WTC11 (cell line): Measurements from ENCODE around the gene ZBTB7C. TPM values are rescaled to one million over a fixed set of nuclear protein-coding genes. Genes with fewer than 3 reads are reported as not detected.

Experiments
- ATAC-seq: fragments of 200-7000 bp; cut with Tn5 transposase; 2 replicates; pipeline ENCODE4 v1.10.0; 2021; ENCODE audit warnings: mild to moderate bottlenecking, moderate library complexity
- CTCF ChIA-PET: fragments of 300-600 bp; sonication (Branson Sonifier 250); formaldehyde crosslinking; loops from one replicate; lab custom pipeline; 2021; ENCODE audit warnings: antibody characterized with exemption; lab: Charles Lee
- POLR2A ChIA-PET: fragments of 350-600 bp; sonication (Branson Sonifier 250); formaldehyde crosslinking; loops from one replicate; lab custom pipeline; 2021; ENCODE audit warnings: antibody characterized with exemption; lab: Charles Lee
- DNase-seq: peaks from one replicate; pipeline ENCODE4 v3.0.0; 2021; ENCODE audit warnings: low spot score
- H3K27ac Mint-ChIP-seq: 2 replicates; pipeline ENCODE4 v1.8.0; 2021; ENCODE audit warnings: mixed read lengths
- H3K27me3 Mint-ChIP-seq: 2 replicates; pipeline ENCODE4 v1.8.0; 2021; ENCODE audit warnings: low read depth, mild to moderate bottlenecking, moderate library complexity, mixed read lengths
- H3K36me3 Mint-ChIP-seq: 2 replicates; pipeline ENCODE4 v1.8.0; 2021; ENCODE audit warnings: mixed read lengths
- H3K4me1 Mint-ChIP-seq: 2 replicates; pipeline ENCODE4 v1.8.0; 2022; ENCODE audit warnings: mixed read lengths
- H3K4me3 Mint-ChIP-seq: 2 replicates; pipeline ENCODE4 v1.8.0; 2021; ENCODE audit warnings: mild to moderate bottlenecking, moderate library complexity, mixed read lengths
- H3K9me3 Mint-ChIP-seq: 2 replicates; pipeline ENCODE4 v1.8.0; 2021; ENCODE audit warnings: mixed read lengths
- CREM ChIP-seq: sonication (generic); formaldehyde crosslinking; IDR thresholded peaks from 2 replicates; pipeline ENCODE4 v1.8.1; 2022; ENCODE audit warnings: mild to moderate bottlenecking, missing genetic modification reagents, moderate library complexity
- FOXJ3 ChIP-seq: sonication (generic); formaldehyde crosslinking; IDR thresholded peaks from 2 replicates; pipeline ENCODE4 v1.9.0; 2021; ENCODE audit warnings: missing genetic modification reagents, mild to moderate bottlenecking, borderline replicate concordance
- IRF2 ChIP-seq: sonication (generic); formaldehyde crosslinking; IDR thresholded peaks from 2 replicates; pipeline ENCODE4 v1.8.0; 2022; ENCODE audit warnings: low read depth, missing genetic modification reagents, borderline replicate concordance
- ZBTB21 ChIP-seq: sonication (generic); formaldehyde crosslinking; IDR thresholded peaks from 2 replicates; pipeline ENCODE4 v1.8.1; 2023; ENCODE audit warnings: mild to moderate bottlenecking, missing genetic modification reagents, borderline replicate concordance
- ZNF219 ChIP-seq: sonication (generic); formaldehyde crosslinking; IDR thresholded peaks from 2 replicates; pipeline ENCODE4 v1.8.0; 2023; ENCODE audit warnings: missing genetic modification reagents, mild to moderate bottlenecking, borderline replicate concordance
- ZNF671 ChIP-seq: fragments of 250-450 bp; sonication (Bioruptor Pico); IDR thresholded peaks from 2 replicates; pipeline ENCODE4 v1.8.0; 2021; ENCODE audit warnings: mild to moderate bottlenecking
- total RNA-seq: library from RNA; stranded (reverse); gene quantifications from 3 replicates; pipeline ENCODE4 v1.2.3, GENCODE V29; 2021
- TF ChIP-seq, protein P1 (sequence below): sonication (generic); formaldehyde crosslinking; IDR thresholded peaks from 2 replicates; pipeline ENCODE4 v1.8.0; 2023; ENCODE audit warnings: missing genetic modification reagents, mild to moderate bottlenecking, borderline replicate concordance
- TF ChIP-seq, protein P2 (sequence below): sonication (generic); formaldehyde crosslinking; IDR thresholded peaks from 2 replicates; pipeline ENCODE4 v1.8.0; 2022; ENCODE audit warnings: mild to moderate bottlenecking, missing genetic modification reagents
- TF ChIP-seq, protein P3 (sequence below): sonication (generic); formaldehyde crosslinking; IDR thresholded peaks from 2 replicates; pipeline ENCODE4 v1.8.1; 2022; ENCODE audit warnings: mild to moderate bottlenecking, moderate library complexity, missing genetic modification reagents
- TF ChIP-seq, protein P4 (sequence below): fragments of 250-450 bp; sonication (Bioruptor Pico); IDR thresholded peaks from 2 replicates; pipeline ENCODE4 v1.9.0; 2021; ENCODE audit warnings: mild to moderate bottlenecking
- TF ChIP-seq, protein P5 (sequence below): sonication (generic); formaldehyde crosslinking; IDR thresholded peaks from 2 replicates; pipeline ENCODE4 v1.8.1; 2023; ENCODE audit warnings: mild to moderate bottlenecking, missing genetic modification reagents
- TF ChIP-seq, protein P6 (sequence below): sonication (generic); formaldehyde crosslinking; IDR thresholded peaks from 2 replicates; pipeline ENCODE4 v1.8.1; 2023; ENCODE audit warnings: mild to moderate bottlenecking, missing genetic modification reagents
- TF ChIP-seq, protein P7 (sequence below): fragments of 250-450 bp; sonication (Bioruptor Pico); conservative IDR thresholded peaks from 2 replicates; pipeline ENCODE4 v1.9.0; 2021; ENCODE audit warnings: mild to moderate bottlenecking
- TF ChIP-seq, protein P8 (sequence below): sonication (generic); formaldehyde crosslinking; IDR thresholded peaks from 2 replicates; pipeline ENCODE4 v1.8.0; 2022; ENCODE audit warnings: mild to moderate bottlenecking, missing genetic modification reagents

ZBTB7C gene
- total RNA-seq, 1 experiment from 2014 or later: 0.48 TPM

DNA sequence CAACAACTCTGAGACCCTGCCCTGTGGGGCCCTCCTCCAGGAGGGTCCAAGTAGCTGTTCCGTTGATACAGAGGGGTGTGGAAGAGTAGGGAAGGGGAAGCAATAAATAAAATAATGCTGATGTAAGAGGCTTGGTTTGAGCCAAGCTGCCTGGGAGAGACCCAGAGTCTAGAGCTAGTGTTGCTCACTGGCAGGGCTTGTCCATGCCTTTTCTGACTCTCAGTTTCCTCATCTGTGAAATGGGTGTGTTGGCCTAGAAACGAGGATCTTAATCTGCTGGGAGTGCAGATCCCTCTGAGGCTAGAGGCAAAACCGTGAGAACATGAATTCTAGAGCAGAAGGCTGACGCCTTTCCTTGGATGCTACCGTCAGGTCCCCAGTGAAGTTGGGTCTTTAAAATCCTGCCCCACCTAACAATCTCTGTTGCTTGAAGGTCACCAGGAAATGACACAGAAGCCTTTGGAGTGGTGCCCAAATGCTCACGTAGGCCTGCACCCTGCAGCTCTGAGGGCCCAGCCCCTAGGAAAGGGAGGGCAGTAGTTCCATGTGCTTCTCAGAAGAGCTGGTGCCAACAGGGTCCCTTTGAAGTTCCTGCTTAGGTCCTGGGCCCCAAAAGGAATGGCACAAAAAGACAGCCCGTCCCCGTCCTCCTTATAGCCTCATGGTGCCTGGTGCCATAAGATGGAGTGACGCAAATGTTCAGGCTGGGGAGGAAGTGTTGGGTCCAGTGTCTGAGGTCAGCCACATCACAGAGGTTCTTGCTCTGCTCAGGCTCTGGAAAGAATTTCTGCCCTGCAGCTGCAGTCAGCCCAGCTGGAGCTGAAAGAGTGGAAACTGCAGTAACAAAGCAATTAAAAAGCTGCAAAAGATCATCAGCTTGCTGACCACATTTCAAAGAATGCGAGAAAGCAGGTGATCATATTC lies 405.5 kb downstream of the ZBTB7C start (continued):
- TF ChIP-seq, protein P1, sequence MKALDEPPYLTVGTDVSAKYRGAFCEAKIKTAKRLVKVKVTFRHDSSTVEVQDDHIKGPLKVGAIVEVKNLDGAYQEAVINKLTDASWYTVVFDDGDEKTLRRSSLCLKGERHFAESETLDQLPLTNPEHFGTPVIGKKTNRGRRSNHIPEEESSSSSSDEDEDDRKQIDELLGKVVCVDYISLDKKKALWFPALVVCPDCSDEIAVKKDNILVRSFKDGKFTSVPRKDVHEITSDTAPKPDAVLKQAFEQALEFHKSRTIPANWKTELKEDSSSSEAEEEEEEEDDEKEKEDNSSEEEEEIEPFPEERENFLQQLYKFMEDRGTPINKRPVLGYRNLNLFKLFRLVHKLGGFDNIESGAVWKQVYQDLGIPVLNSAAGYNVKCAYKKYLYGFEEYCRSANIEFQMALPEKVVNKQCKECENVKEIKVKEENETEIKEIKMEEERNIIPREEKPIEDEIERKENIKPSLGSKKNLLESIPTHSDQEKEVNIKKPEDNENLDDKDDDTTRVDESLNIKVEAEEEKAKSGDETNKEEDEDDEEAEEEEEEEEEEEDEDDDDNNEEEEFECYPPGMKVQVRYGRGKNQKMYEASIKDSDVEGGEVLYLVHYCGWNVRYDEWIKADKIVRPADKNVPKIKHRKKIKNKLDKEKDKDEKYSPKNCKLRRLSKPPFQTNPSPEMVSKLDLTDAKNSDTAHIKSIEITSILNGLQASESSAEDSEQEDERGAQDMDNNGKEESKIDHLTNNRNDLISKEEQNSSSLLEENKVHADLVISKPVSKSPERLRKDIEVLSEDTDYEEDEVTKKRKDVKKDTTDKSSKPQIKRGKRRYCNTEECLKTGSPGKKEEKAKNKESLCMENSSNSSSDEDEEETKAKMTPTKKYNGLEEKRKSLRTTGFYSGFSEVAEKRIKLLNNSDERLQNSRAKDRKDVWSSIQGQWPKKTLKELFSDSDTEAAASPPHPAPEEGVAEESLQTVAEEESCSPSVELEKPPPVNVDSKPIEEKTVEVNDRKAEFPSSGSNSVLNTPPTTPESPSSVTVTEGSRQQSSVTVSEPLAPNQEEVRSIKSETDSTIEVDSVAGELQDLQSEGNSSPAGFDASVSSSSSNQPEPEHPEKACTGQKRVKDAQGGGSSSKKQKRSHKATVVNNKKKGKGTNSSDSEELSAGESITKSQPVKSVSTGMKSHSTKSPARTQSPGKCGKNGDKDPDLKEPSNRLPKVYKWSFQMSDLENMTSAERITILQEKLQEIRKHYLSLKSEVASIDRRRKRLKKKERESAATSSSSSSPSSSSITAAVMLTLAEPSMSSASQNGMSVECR (CRISPR knock-in tag): no peak
- no peak for TF ChIP-seq IRF2 (CRISPR knock-in tag)
- TF ChIP-seq, protein P2, sequence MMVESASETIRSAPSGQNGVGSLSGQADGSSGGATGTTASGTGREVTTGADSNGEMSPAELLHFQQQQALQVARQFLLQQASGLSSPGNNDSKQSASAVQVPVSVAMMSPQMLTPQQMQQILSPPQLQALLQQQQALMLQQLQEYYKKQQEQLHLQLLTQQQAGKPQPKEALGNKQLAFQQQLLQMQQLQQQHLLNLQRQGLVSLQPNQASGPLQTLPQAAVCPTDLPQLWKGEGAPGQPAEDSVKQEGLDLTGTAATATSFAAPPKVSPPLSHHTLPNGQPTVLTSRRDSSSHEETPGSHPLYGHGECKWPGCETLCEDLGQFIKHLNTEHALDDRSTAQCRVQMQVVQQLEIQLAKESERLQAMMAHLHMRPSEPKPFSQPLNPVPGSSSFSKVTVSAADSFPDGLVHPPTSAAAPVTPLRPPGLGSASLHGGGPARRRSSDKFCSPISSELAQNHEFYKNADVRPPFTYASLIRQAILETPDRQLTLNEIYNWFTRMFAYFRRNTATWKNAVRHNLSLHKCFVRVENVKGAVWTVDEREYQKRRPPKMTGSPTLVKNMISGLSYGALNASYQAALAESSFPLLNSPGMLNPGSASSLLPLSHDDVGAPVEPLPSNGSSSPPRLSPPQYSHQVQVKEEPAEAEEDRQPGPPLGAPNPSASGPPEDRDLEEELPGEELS (CRISPR knock-in tag): no peak
- TF ChIP-seq, protein P3, sequence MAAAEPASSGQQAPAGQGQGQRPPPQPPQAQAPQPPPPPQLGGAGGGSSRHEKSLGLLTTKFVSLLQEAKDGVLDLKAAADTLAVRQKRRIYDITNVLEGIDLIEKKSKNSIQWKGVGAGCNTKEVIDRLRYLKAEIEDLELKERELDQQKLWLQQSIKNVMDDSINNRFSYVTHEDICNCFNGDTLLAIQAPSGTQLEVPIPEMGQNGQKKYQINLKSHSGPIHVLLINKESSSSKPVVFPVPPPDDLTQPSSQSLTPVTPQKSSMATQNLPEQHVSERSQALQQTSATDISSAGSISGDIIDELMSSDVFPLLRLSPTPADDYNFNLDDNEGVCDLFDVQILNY (CRISPR knock-in tag): no peak
- TF ChIP-seq, protein P4, sequence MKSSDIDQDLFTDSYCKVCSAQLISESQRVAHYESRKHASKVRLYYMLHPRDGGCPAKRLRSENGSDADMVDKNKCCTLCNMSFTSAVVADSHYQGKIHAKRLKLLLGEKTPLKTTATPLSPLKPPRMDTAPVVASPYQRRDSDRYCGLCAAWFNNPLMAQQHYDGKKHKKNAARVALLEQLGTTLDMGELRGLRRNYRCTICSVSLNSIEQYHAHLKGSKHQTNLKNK (CRISPR knock-in tag): no peak
- no peak for TF ChIP-seq ZBTB21

DNA sequence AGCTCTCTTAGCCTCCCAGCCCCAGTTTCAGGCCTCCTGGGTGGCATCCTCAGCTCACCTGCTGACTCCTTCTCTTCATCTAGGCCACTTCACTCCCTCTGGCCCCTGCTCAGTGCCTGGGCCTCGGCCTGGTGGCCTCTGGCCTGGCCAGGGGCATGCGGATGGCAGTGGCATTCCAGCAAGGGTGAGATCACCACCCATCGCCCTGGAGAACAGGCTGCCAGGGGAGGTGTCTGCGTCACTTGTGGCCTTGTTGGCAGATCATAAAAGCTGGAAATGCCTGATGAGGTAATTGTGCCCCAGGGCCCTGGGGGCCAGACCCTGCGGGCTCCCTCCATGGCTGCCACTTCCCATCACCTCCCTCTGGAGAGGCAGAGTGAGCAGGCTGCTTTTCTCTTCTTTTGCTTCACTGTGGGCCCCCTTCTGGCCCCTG lies 406.2 kb downstream of the ZBTB7C start:
- H3K27me3 Mint-ChIP-seq: peaks cover 14% of the 10 kb centered on the region
- no peak overlapping the region for H3K27ac Mint-ChIP-seq
- ChIA-PET CTCF (interaction anchor here (1.1 to 1.8 kb wide), 2 partner anchors 227 to 230 kb away, joined by 3 to 8 read pairs; no protein-coding TSS in a partner anchor), POLR2A (interaction anchor here (2.0 kb wide), 1 partner anchor 72 kb away, joined by 5 read pairs; the partner anchor contains the start of gene SMAD2)
- TF ChIP-seq CREM (CRISPR knock-in tag): no peak
- DNase-seq (no peak), ATAC-seq (no peak)
- peaks cover 10% of the 10 kb centered on the region for H3K4me1 Mint-ChIP-seq
- H3K9me3 Mint-ChIP-seq: peaks cover 13% of the 10 kb centered on the region
- H3K36me3 Mint-ChIP-seq: no peaks in the 10 kb centered on the region
- H3K4me3 Mint-ChIP-seq: no peak overlapping the region

DNA sequence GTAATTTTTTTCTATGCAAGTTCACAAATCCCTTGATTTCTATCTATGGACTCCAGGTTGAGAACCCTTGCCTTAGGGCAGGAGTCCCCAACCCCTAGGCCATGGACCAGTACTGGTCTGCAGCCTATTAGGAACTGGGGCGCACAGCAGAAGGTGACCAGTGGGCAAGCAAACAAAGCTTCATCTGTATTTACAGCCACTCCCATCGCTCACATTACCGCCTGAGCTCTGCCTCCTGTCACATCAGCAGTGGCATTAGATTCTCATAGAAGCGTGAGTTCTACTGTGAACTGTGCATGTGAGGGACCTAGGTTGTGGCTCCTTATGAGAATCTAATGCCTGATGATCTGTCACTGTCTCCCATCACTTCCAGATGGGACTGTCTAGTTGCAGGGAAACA lies 408.5 kb downstream of the ZBTB7C start:
- no peaks in the 10 kb centered on the region; the same call in 1 of the 2 replicates for H3K27me3 Mint-ChIP-seq
- ChIA-PET CTCF (no interaction called here), POLR2A (no interaction called here)
- H3K4me1 Mint-ChIP-seq: peaks cover 6% of the 10 kb centered on the region
- peaks cover 32% of the 10 kb centered on the region for H3K9me3 Mint-ChIP-seq
- no peak overlapping the region for H3K27ac Mint-ChIP-seq
- DNase-seq: no peak
- peaks cover 11% of the 10 kb centered on the region for H3K36me3 Mint-ChIP-seq
- H3K4me3 Mint-ChIP-seq: no peak overlapping the region
- no peak for ATAC-seq
- TF ChIP-seq, protein P4 (CRISPR knock-in tag): no peak
- no peak for TF ChIP-seq ZNF219
- TF ChIP-seq, protein P5, sequence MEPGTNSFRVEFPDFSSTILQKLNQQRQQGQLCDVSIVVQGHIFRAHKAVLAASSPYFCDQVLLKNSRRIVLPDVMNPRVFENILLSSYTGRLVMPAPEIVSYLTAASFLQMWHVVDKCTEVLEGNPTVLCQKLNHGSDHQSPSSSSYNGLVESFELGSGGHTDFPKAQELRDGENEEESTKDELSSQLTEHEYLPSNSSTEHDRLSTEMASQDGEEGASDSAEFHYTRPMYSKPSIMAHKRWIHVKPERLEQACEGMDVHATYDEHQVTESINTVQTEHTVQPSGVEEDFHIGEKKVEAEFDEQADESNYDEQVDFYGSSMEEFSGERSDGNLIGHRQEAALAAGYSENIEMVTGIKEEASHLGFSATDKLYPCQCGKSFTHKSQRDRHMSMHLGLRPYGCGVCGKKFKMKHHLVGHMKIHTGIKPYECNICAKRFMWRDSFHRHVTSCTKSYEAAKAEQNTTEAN (CRISPR knock-in tag): no peak
- TF ChIP-seq ZNF671: no peak
- TF ChIP-seq, protein P6, sequence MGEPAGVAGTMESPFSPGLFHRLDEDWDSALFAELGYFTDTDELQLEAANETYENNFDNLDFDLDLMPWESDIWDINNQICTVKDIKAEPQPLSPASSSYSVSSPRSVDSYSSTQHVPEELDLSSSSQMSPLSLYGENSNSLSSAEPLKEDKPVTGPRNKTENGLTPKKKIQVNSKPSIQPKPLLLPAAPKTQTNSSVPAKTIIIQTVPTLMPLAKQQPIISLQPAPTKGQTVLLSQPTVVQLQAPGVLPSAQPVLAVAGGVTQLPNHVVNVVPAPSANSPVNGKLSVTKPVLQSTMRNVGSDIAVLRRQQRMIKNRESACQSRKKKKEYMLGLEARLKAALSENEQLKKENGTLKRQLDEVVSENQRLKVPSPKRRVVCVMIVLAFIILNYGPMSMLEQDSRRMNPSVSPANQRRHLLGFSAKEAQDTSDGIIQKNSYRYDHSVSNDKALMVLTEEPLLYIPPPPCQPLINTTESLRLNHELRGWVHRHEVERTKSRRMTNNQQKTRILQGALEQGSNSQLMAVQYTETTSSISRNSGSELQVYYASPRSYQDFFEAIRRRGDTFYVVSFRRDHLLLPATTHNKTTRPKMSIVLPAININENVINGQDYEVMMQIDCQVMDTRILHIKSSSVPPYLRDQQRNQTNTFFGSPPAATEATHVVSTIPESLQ: no peak
- TF ChIP-seq, protein P7, sequence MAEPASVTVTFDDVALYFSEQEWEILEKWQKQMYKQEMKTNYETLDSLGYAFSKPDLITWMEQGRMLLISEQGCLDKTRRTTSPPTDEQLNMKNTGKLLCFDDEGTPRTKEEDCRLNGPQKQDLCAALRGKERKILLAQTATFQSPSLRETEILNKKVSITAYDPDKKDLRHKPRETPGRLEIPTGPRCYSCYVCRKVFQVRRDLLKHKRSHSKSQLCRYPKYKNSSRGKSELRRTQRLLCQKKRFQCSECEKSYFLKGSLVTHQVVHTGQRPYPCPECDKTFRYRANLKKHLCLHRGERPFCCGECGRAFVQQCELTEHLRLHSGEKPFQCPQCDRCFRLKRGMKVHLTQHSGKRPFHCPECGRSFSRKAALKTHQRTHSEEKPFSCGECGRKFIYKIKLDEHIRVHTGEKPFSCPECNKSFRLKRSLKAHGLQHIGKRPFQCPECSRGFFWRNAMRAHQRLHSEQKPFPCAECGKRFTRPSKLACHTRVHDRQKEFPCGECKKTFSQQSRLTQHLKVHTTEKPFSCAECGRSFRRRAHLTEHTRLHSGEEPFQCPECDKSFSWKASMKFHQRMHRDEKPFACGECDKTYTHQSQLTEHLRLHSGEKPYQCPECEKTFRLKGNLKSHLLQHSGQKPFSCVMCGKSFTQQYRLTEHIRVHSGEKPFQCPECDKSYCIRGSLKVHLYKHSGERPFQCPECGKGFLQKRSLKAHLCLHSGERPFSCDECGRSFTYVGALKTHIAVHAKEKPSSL: no peak
- TF ChIP-seq FOXJ3: no peak
- TF ChIP-seq, protein P8, sequence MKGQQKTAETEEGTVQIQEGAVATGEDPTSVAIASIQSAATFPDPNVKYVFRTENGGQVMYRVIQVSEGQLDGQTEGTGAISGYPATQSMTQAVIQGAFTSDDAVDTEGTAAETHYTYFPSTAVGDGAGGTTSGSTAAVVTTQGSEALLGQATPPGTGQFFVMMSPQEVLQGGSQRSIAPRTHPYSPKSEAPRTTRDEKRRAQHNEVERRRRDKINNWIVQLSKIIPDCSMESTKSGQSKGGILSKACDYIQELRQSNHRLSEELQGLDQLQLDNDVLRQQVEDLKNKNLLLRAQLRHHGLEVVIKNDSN (CRISPR knock-in tag): no peak
